ENCODE results near the gene USP5.

USP5 gene

GRCh38 chr12:6909421-6910145 lies 57.6 kb downstream of the USP5 start:
- H3K4me3 ChIP-seq (ENCODE audit: low read depth, low read length) = no peak overlapping the region
- TF ChIP-seq CTCF (IDR thresholded peaks at IDR 0.05; ENCODE audit: low read depth, low read length) (no peak), MYC (IDR thresholded peaks at IDR 0.05; ENCODE audit: low read depth, low read length) (no peak), MAX (IDR thresholded peaks at IDR 0.05; ENCODE audit: low read depth, low read length) (no peak), POLR2A (IDR thresholded peaks at IDR 0.05; ENCODE audit: extremely low read depth, insufficient read length) (no peak)
- no peak for DNase-seq (ENCODE audit: low read depth)

GRCh38 chr12:6912164-6912935 lies 60.4 kb downstream of the USP5 start:
- H3K4me3 ChIP-seq (ENCODE audit: low read depth, low read length) = no peak overlapping the region
- no peak for DNase-seq (ENCODE audit: low read depth)
- TF ChIP-seq POLR2A (IDR thresholded peaks at IDR 0.05; ENCODE audit: extremely low read depth, insufficient read length) (no peak), MAX (IDR thresholded peaks at IDR 0.05; ENCODE audit: low read depth, low read length) (no peak), MYC (IDR thresholded peaks at IDR 0.05; ENCODE audit: low read depth, low read length) (no peak), CTCF (IDR thresholded peaks at IDR 0.05; ENCODE audit: low read depth, low read length) (no peak)

GRCh38 chr12:6914246-6914946 lies 62.4 kb downstream of the USP5 start, which contains the start of gene ENO2:
ENO2 (plus strand) TSS chr12:6914580; CDS start chr12:6915833, 1,253 bp downstream.
- H3K4me3 ChIP-seq (ENCODE audit: low read depth, low read length) = no peak within 1 kb of the TSS
- peak; percentile 64 for DNase-seq (ENCODE audit: low read depth)
- no peak for TF ChIP-seq POLR2A (IDR thresholded peaks at IDR 0.05; ENCODE audit: extremely low read depth, insufficient read length)
- peak; percentile 65 for TF ChIP-seq MAX (IDR thresholded peaks at IDR 0.05; ENCODE audit: low read depth, low read length)
- no peak for TF ChIP-seq MYC (IDR thresholded peaks at IDR 0.05; ENCODE audit: low read depth, low read length)
- no peak for TF ChIP-seq CTCF (IDR thresholded peaks at IDR 0.05; ENCODE audit: low read depth, low read length)

GRCh38 chr12:6914947-6915788 lies 63.2 kb downstream of the USP5 start:
- H3K4me3 ChIP-seq (ENCODE audit: low read depth, low read length) = no peak overlapping the region
- no peak for TF ChIP-seq MAX (IDR thresholded peaks at IDR 0.05; ENCODE audit: low read depth, low read length)
- no peak for TF ChIP-seq POLR2A (IDR thresholded peaks at IDR 0.05; ENCODE audit: extremely low read depth, insufficient read length)
- TF ChIP-seq CTCF (IDR thresholded peaks at IDR 0.05; ENCODE audit: low read depth, low read length) = no peak
- TF ChIP-seq MYC (IDR thresholded peaks at IDR 0.05; ENCODE audit: low read depth, low read length) = no peak
- DNase-seq (ENCODE audit: low read depth) = no peak

GRCh38 chr12:6915789-6916285 lies 63.9 kb downstream of the USP5 start:
- H3K4me3 ChIP-seq (ENCODE audit: low read depth, low read length) = no peak overlapping the region
- TF ChIP-seq MAX (IDR thresholded peaks at IDR 0.05; ENCODE audit: low read depth, low read length) (no peak), CTCF (IDR thresholded peaks at IDR 0.05; ENCODE audit: low read depth, low read length) (no peak), MYC (IDR thresholded peaks at IDR 0.05; ENCODE audit: low read depth, low read length) (no peak), POLR2A (IDR thresholded peaks at IDR 0.05; ENCODE audit: extremely low read depth, insufficient read length) (no peak)
- DNase-seq (ENCODE audit: low read depth) = no peak

Measured in NB4 (cell line).